Kidney glomerular epithelial cell (primary cell): ENCODE data around the gene STX8.

ENCODE experiments used
- DNase-seq: peaks from one replicate; lab custom pipeline; 2025; lab: John Stamatoyannopoulos, UW

STX8 gene

DNA sequence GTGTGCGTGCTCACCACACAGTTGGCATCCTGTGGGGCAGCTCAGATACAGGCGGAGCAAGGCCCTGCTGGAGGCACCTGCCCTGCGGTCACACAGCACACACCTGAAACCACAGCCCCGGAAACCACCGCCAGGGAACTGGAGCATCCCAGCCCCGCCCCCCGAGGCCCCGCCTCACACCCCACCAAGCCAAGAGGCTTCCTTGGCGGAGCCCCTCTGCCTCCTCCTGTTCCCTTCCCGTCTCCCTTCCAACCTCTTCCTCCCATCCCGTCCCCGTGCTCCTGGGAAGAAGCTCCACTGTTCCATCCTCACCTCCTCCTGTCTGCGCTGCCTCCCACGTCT is 348.9 kb downstream of the STX8 start:
- no peak for DNase-seq

DNA sequence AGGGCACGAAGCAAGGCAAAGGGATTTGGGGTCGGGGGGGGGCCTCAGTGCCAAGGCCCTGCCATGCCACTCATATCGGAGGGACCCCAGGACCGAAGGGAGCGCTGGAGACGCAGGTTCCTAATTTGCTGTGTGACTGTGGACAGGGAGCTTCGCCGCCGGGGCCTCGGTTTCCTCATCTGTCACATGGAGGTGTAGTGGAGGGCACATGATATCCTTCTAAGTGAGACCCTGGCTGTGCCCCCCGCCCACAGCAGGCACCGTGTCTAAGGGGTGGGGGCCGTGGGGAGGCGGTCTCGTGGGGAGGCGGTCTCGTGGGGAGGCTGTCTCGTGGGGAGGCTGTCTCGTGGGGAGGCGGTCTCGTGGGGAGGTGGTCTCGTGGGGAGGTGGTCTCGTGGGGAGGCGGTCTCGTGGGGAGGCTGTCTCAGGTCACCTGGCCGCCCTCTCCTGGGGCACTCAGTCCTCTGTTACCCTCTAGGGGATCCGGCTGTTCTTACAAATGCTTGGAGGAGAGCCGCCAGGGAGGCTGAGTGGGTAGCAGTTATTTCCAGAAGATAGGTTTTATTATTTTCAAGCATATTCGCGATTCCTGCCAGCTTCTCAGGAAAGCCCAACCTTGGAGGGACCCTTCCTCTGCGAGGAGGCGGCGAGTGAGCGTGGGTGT is 349.4 kb downstream of the STX8 start:
- no peak for DNase-seq

DNA sequence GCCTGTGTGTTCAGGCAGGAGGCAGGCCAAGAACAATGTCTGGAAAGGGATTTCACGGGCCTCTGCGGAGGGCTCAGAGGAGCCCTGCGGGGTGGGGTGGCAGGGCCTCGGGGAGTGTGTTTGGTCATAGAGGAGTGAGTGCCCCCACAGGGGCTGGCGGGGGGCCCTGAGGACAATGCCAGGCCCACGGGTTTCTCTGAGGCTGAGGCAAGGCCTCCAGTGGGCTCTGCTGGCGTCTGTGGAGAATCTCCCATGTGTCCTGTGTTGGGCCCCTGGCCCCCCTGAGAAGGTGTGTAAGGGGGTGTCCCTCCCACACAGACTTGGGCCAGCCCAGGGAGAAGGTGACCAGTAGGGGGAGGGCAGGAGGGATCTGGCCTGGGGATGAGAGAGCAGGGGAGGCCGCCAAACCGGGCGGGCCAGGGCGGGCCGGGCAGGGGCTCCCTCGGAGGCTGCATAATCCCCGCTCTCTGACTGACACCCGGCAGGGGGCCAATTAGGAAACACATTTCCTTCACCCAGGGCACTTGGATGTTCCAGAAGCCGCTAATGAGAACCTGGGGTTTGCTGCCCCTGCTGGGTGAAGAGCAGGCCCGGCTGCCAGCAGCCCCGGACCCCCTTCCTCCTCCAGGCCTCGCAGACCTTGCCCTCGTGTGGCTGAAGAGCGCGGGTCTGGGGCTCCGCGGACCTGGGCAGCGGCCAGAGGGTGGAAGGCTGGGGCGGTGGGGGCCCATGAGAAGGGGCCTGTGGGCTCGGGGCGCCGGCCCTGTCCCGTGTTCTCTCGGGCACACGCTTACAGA is 350.1 kb downstream of the STX8 start:
- DNase-seq, result no peak

DNA sequence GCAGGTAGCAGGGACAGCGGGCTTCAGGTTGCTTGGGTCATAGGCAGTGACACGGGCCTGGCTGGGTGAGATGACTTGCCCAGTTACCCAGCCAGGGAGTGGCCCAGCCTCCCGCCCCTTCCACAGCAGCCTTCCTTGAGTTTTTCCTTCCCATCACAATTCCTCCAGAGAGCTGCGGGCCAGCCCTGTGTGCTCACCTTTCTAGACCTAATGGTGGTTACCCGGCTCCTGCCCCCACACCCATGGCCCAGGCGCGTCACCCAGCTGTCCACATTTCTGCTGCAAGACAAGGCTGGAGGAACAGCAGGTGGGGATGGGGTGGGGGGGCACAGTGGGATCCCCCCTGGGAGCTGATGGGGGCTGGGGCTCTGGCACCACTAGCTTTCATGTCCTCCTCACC is 351.1 kb downstream of the STX8 start:
- no peak for DNase-seq

DNA sequence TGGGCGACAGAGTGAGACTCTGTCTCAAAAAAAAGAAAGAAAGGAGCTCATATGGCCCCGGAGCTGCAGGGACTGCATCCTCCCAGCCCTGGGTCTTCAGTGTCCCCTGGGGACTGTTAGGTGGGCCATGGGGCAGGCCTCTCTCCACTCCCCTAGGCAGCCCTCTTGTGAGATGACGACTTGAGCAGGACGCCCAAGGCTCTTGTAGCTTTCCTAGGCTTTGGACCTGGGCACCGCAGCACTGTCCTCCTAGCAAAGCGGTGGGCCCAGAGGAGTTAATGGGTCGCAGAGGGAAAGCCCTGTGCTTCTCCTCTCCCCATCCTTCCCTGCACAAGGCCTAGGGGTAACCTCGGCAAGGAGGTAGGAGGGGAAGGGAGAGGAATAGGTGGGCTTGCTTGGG is 352.1 kb downstream of the STX8 start:
- no peak for DNase-seq

DNA sequence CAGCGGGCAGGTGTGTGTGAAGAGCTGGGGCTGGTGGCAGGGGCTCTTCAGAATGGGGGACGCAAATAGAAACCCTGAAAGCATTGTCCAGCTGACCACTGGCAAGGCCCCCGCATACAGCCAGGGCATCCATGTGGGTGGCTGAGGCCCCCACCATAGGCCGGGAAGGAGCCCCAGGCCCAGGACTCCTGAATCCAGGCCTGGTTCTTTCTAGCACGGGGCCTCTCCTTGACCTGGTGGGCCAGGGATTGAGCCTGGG is 353.8 kb downstream of the STX8 start:
- no peak for DNase-seq

DNA sequence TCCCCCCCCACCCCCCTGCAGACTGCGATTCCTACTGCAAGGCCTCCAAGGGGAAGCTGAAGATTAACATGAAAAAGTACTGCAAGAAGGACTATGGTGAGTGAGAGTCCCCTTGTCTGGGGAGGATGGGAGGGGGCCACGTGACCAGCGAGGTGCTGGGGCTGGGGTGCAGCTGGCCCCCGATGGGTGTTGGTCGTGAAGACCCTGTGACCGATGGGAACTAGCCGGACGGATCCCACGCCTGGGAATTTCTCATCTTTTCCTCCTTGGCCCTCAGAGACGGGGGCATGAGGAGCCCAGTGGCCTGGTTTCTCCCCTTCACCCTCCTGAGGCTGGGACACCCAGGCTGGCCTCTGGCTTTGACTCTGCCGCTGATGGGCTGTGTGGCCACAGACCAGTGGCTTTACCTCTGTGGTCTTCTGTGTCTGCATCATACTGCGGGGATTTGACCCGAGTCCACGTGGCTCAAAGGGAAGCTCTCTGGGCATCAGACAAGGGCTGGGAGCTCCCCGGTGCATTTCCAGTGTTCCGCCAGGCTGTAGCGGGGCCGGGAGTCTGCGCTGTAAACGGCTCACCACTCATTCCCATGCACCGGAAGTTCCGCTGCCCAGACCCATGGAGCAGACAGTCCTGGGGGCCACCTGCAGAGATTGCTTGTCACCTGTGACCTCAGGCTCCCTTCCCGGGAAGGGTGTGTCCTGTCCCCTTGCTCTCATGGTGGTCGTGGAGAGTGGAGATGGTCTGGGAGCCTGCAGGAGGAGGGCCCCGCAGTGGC is 354.3 kb downstream of the STX8 start:
- DNase-seq, result no peak

DNA sequence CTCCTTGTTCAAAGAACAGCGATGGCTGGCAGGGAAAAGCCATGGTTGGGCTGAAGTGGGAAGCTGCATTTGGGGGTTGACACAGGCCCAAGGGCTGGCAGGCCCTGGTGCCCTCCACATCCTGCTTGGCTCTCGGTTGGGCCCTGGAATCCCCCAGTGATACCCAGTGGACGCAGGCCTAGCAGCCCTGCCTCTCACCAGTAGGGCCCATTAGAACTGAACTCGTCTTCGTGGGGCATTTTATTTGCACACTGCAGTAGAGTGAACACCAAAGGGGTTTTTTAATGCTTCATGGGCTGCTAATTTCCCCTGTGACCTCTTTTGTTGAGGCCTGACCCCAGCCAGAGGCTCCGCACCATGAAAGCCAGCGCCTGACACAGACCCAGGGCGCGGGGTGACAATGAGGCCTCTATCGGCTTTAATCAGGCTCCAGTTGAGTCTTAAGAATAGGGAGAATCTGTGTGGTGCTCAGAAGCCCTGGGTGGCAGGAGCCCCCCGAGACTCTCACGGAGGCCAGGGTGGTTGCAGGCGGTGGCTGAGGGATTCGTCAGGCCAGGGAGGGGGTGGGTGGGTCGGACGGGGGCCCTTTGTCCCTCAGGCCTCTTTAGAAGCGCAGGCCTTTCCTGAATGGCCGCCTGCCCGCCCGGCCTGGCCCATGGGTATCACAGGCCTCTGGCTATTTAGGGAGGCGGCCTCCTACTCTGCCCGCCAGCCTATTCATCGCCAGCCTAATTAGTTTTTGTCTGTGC is 355.0 kb downstream of the STX8 start:
- no peak for DNase-seq

DNA sequence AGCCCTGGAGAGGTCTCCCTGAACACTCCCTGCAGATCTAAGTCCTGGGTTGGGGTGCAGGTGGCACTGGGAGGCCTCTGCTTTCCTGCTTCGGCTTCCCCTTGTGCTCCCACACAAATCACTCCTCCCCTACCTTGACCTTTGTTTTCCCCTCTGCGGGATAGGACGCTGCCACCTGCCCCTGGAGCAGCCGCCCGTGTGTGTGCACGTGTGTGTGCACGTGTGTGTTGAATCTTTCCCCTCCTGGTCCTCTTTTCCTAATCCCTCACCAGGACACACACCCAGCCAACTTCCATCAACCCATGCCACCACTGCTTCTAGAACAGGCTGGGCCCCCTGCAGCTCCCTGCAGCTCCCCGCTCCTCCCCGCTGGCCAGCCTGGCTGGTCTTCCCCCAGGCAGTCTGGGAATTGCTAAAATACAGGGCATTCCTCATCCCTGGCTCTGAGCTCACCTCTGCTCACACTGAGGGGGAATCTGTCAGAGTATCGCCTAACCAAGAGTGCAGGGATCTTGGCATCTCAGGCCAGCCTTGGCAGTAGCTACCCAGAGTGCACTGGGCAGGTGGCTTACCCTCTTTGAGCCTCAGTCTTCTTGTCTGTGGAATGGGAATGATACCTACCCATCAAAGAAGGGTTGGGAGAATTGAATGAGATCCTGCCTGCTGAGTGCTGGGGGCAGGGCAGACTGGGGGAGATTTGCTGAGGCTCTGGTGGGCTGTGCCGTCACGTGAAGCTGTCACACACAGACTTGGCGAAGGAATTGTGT is 355.8 kb downstream of the STX8 start:
- DNase-seq, result no peak

DNA sequence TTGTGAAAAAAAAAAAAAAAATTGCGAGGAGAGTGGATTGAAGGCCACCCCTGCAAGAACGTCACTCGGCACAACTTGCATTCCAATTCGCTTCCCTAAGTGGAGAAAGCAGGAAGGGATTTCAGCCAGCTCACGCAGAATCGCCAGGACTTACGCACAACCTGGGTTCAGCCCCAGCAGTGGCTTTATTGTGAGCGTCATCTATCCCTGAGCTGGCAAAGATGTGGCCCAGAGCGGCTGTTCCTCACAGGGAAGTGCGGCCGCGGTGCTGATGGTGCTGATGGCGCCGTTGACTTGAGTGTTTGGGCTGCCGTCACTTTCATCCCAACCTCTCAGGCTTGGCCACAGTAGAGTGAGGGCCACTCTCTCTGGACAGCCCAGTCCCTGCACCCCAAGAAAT is 356.7 kb downstream of the STX8 start:
- no peak for DNase-seq

DNA sequence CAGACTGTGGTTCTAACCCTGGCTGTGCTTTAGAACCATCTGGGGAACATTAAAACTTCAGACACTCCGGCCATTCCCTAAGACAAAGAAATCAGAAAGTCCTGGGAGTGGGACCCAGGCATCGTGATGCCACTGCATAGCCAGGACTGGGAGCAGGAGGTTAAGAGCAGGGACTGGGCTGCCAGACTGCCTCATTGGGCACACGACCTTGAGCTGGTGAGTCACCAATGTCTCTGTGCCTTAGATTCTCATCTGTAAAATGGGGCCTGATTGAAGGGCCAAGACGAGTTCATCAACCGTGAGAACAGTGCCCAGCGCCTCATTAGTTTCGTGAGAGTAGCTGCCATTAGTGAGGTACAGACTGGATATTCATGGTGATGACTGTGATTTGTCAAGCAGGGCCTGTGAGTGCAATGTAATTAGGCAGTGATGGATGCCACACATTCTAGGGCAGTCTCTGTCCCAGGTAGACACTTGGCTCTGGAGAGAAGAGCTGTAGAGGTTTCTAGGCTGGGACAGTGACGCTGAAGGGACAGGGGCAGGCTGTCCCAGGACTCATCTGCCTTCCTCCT is 357.5 kb downstream of the STX8 start:
- no peak for DNase-seq

DNA sequence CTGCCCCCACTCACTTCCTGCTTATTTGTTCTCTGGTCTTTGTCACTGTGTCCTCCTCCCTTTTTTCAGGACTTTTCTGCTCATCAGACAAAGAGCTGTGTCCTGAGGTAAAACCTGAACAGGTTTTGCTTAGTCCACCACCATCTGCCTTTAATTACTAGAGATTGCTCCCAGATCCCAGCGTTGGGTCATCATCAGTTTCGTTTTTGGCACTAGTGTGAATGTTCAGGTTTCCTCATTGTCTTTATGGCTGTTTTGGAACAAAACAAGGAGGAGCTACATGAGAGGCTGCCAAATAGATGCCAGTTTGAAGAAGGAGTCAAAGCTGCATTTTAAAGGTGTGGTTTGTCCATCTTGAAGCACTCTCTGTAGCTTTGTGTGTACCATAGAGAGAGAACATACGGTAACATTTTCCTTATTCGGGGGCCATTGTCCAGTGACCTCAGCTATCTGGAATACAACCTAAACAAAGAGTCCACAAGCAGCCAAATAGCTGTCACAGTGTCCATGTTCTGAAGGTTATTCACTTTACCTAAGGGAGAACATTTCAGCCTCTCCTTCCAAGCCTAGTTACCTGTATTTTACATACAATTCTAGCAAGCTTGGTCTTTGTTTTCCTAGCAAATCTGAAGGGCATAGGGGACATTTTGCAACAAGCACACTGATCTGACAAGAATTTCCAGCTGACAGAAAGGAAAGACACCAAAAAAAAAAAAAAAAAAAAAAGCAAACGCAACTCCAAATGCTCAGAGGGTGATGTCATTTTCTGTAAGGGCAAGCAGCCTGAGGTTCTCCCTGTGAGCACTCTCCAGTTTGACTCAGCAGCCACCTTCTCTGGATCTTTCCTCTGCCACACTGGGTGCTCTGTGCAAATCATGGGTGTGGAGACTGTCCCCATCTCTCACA is 358.2 kb downstream of the STX8 start:
- no peak for DNase-seq

DNA sequence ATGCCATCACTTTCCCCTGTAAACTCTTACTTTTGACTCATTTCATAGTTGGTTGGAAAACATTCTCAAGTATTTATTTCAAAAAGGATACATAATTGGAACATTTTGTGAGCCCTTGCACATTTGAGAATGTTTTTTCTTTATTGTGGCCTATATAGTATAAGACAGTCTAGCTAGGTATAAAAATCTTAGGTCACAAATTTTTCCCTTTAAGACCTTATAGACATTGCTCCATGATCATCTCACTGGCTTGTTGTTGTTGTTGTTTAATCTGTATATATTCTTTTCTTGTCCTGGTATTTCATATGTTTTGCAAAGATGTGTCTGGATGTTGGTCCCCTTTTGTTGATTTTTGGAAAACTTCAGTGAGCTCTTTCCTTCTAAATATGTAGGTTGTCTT is 360.2 kb downstream of the STX8 start:
- no peak for DNase-seq

DNA sequence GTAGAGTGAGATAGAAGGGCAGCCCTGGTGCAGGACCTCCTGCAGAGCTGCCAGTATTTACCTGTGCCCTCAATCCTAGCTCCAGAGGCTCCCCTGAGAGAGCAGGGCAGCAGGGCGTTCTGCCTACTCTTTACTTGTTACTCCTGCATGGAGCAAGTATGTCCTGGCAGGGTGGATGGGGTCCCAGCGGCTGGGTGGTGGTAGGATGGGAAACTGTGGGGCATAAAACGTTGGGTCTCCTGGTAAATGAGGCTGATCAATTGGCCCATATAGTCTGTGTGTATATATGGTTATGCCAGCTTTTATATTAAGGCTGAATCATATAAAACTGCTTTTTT is 362.3 kb downstream of the STX8 start:
- no peak for DNase-seq

DNA sequence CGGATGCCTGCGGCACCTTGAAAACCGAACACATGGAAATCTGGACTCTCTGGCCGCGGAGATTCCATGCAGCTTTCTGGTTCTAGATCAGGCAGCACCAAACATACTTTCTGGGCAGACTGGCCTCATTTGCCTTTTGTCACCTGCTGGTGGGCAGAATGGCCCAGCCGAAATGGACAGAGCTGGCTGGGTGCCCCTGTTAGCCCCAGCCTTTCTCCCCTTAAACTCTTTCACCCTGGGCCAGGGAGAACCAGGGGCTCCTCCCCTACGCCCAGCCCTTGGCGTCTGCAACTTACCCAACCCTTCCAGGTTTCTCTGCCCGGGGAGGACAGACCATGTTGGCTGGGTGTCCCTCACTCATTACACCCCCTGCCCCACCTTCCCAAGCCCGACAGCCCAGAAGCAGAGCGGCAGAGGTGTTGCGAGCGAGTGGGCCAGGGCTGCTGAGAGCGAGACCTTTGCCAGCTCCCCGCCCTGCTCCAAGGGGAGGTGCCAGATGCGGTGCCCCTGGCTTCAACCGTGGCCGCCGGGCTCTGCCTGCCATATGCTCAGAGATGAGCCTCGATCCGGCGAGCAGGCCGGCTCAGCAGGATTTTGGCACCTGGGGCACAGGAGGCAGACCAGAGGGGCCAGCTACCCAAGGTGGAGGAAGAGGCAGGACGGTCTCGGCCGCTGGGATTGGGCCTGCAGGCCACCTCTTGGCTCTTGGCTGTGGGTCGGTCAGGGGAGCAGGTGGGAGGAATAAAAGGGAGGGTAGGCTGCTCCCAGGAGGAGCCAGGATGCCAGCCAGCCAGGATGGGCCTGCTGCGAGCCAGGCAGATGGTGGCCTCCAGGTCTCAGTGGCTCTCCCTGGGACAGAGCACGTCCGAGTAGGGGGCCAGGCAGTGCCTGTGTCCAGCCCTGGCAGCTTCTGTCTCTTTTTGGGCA is 363.0 kb downstream of the STX8 start:
- DNase-seq, result no peak

DNA sequence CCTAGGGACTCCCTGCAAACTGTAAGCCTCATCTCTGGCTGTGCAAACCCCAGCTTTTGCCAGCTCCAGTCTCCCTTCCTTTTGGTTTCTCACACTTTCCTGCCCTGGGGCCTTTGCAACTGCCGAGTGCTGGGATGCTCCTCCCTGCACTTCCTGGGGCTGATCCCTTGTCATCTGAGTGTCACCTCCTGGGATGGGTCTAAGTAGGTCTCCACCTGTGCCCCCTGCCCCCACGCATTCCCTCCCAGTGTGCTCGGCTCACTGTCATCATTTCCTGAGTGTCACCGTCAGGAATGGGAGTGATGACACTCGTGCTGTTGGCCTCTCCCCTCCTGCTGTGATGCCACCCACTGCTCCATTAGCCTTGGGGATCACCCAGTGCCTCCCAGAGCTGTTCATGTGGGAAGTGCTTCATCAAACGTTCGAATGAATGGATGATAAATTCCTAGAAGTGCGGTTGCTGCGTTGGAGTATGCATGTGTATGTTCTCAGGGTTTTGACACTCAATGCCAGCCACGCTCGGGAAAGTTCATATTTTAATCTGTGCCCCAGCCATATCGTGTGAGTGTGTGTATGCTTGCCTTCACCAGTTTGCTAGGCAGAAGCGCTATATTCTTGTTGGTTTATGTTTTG is 364.4 kb downstream of the STX8 start:
- no peak for DNase-seq

DNA sequence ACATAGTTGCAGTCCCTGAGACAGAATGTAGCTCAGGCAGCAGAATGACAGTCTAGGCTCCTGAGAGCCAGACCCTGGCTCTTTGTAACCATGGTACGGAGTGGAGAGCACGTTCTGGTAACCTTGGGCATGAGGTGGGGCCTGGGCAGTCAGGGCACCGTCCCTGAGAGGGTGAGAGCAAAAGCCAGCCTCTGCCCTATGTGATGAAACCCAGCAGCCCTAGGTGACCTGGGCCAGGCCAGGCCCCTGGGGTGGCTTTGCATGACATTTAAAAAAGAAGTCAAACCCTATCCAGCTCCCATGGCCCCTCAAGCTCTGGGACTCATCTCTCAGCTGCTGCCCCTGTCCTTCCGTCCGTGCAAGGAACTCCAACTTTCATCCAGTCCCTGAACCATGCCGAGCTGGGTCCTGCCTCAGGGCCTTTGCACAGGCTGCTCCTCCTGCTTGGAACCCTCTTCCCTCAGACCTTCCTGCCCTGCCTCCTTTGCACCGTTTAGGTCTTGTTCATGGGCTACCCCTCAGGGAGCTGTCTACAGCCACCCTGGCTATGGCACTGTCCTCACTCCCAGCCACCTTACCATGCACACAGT is 365.7 kb downstream of the STX8 start:
- no peak for DNase-seq

DNA sequence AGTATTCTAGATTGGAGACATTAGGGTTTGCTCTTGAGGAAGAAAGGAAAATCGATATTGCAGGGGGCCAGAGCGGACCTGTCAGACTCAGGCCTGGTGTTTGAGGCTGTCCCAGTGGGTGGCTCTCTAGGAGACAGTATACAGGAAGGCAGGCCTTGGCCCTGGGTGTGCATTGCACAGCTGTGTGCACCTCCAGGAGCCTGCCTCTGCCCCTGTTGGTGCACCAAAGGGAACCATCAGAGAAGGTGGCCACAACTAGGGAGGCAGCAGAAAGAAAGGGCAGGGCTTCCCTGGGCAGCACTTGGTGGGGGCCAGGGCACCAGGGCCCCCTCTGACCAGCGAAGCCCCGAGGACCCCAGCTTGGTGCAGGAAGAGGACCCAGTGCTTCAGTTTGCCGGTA is 366.3 kb downstream of the STX8 start:
- no peak for DNase-seq
